ES-I3 (cell line): ENCODE measurements around the gene ANKRD40CL.

ENCODE experiments used
- H3K36me3 ChIP-seq: 2 replicates; pipeline ENCODE4 v1.6.1; 2013; ENCODE audit warnings: mild to moderate bottlenecking, low read length, control low read depth, moderate library complexity; ENCODE audit not compliant: insufficient read depth
- H3K4me1 ChIP-seq: 2 replicates; pipeline ENCODE4 v1.6.1; 2013; ENCODE audit warnings: mild to moderate bottlenecking, control low read depth, low read length; ENCODE audit not compliant: insufficient read depth
- H3K9ac ChIP-seq: 2 replicates; pipeline ENCODE4 v1.6.1; 2013; ENCODE audit warnings: low read depth, mild to moderate bottlenecking, low read length, moderate library complexity
- H3K9me3 ChIP-seq: 2 replicates; pipeline ENCODE4 v1.6.1; 2013; ENCODE audit warnings: mild to moderate bottlenecking, low read length, moderate library complexity; ENCODE audit not compliant: control insufficient read depth, insufficient read depth

The ANKRD40CL gene

DNA sequence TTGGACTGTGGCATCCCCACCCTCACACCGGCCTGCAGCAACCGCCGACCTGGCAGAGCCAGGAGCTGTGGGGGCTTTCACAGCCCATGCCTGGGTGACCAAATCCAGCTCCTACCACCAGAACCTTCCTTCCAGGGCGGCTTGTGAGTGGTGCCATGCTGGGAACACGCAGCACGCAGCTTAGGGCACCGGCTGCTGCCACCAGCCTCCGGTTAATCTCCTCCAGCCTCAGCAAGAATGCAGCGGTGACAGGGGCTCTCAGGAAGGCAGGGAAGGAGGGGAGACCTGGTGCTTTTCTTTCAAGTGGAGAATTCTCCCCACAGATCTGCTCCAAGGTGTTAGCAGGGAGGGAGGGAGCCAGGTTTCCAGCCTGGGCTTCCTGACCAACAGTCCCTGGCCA lies 32.3 kb upstream of the ANKRD40CL start:
- no peaks in the 10 kb centered on the region for H3K9me3 ChIP-seq
- H3K4me1 ChIP-seq, result peaks cover 8% of the 10 kb centered on the region; the same call in 1 of the 2 replicates
- H3K36me3 ChIP-seq, result no peaks in the 10 kb centered on the region
- no peak overlapping the region for H3K9ac ChIP-seq

DNA sequence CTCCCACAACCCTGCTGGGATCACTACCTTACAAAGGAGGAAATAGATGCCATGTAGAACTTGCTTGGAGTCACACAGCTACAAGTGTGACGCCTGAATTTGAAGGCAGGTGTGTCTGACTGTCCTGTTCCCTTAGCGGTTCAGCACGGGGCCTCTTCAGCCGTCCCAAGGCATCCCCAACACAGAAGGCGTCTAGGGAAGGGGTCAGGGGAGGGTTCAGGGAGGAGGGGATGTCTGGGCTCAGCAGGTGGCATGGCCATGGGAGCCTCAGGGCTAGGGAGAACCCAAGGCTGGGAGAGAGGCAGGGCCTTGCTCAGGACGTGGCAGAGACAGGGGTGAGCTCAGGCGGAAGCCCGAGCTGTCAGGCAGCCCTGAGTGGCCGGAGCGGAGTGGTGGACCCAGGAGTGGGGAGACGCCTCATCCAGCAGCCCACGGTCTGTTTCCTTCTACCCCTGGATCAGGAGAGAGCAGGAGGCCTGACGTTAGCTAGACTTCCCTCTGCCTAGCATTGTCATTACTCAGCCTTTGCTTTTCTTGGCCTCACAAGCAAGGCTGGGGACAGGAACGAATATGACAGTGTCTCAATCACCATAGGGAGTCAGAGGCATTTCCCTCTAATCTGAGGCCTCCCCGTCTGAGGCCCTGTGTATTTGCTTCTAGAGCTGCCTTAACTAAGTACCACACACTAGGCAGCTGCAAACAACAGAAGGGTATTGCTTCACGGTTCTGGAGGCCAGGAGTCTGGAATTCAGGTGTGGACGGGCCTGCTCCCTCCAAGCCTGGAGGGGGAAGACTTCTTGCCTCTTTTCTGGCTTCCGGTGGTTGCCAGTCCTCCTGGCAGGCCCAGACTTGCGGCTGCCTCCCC lies 31.3 kb upstream of the ANKRD40CL start:
- no peaks in the 10 kb centered on the region for H3K36me3 ChIP-seq

DNA sequence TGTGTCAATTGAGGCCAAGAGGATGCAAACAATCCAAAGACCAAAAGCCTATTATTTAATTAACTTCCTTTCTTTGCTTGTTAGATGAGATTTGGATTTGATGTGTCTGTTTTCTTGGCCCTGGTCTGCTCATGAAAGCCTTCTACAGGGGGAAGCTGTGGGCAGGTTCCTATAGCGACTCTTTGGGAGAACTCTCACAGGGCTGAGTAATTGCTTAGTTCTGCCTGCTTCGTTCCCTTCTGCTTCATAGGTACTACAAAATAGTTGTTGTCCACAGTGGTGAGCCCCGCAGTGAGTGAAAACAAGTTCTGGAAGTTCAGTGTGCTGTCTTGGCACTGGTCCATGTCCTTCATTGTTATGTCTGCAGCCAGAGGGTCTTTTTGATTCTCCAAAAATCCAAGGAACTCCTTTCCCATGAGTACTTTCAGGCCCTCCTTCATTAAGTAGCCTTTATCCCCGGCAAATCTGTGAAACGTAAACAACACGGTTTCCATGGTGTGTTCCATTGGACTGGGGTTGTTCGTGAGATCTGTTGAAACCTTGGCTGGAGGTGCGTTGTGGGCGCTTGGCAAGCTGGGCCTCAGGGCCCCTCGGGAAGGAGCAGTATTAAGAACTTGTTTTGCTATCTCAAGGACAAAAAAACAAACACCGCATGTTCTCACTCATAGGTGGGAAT lies 30.0 kb upstream of the ANKRD40CL start:
- H3K9me3 ChIP-seq, result no peaks in the 10 kb centered on the region
- no peak overlapping the region for H3K9ac ChIP-seq
- H3K36me3 ChIP-seq, result no peaks in the 10 kb centered on the region
- peaks cover 8% of the 10 kb centered on the region; the same call in 1 of the 2 replicates for H3K4me1 ChIP-seq

More for the DNA sequence above, 31.3 kb upstream of the ANKRD40CL start:
- H3K4me1 ChIP-seq, result peaks cover 8% of the 10 kb centered on the region; the same call in 1 of the 2 replicates
- H3K9me3 ChIP-seq, result no peaks in the 10 kb centered on the region
- H3K9ac ChIP-seq, result no peak overlapping the region

DNA sequence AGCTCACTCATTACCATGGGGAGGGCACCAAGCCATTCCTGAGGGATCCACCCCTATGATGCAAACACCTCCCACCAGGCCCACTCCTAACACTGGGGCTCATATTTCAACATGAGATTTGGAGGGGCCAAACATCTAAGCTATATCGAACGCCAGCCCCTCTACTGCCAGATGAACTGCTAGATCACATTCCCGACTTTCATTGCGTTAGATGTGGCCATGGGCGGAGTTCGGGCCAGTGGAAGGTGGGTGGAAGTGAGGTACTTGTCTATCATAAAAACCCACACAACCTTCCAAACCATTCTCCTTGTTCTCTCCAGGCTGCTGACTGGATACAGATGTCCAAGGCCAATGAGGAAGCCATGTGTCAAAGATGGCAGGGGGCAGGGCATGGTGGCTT lies 27.0 kb upstream of the ANKRD40CL start:
- no peak overlapping the region for H3K9ac ChIP-seq
- no peaks in the 10 kb centered on the region for H3K36me3 ChIP-seq
- no peaks in the 10 kb centered on the region for H3K9me3 ChIP-seq
- peaks cover 15% of the 10 kb centered on the region for H3K4me1 ChIP-seq

DNA sequence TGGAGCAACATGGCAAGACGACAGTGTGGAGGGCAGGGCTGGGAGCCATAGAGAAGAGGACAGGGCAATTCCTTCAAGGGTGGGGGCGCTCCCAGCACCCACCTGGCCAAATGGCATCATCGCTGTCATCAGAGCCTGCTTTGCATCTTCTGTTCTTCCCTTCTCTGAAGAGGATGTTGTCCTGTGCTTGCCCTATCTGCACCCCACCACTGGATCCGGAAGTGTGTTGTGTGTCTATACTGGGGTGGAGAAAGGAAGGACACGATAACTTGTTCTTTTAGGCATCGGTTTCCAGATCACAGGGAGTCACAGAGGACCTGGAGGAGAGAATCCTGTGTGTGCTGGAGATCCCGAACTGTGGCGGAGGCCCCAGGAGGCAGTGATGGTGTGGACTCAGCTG lies 25.7 kb upstream of the ANKRD40CL start:
- no peaks in the 10 kb centered on the region for H3K9me3 ChIP-seq
- H3K4me1 ChIP-seq, result peaks cover 8% of the 10 kb centered on the region
- H3K36me3 ChIP-seq, result no peaks in the 10 kb centered on the region
- H3K9ac ChIP-seq, result no peak overlapping the region

DNA sequence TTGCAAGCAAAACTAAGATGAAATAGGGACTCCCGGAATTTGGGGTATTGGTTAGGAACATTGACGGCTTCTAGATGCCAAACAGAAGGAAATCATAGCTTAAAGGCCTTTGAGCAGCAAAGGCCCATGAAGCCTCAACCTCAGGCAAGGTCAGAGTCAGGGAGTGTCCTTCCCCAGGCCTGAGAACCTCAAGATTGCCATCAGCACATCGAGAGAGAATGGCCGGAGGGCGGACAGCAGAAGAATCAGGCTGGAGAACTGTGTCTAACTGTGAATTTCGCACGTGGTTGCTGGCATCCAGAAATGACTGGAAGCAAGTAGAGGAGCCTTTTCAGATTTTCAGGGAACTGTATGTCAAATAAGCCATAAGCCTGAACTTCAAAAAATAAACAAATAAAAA lies 24.8 kb upstream of the ANKRD40CL start:
- no peak overlapping the region for H3K9ac ChIP-seq
- no peaks in the 10 kb centered on the region for H3K36me3 ChIP-seq
- no peaks in the 10 kb centered on the region for H3K9me3 ChIP-seq
- H3K4me1 ChIP-seq, result peaks cover 8% of the 10 kb centered on the region

DNA sequence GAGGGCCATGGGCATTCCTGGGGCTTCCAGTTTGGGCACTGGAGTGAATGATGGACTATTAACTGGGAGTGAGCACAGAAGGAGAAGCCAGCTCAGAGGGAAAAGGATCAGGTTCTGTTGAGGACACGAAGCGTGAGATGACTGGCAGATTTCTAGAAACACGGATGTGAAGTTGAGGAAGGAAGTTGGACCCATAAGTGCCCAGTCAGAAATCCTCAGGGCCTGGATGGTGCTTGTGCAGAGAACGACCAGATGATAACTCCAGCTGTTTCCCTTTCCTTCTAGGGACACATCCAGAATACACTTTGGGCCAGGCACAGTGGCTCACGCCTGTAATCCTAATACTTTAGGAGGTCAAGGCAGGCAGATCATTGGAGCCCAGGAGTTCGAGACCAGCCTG lies 23.3 kb upstream of the ANKRD40CL start:
- H3K9me3 ChIP-seq, result no peaks in the 10 kb centered on the region
- H3K4me1 ChIP-seq, result peaks cover 8% of the 10 kb centered on the region
- H3K9ac ChIP-seq, result no peak overlapping the region
- no peaks in the 10 kb centered on the region for H3K36me3 ChIP-seq

DNA sequence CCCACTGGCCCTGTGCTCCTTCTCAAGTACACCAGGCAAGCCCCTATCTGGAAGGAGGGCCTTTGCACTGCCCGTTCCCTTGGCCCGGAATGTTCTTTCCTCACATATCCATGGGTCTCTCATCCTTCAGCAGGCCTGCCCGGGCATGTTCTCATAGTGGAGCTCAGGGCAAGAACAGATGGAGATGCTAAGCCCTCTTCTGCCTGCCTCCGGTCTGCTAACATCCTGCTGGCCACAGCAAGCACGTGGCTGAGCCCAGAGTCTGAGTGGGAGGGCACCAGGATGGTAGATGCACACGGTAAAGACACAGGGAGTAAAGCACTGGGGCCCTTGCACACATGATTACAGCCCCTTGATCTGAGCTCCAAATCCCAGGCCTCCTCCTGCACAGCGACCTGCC lies 19.8 kb upstream of the ANKRD40CL start:
- H3K36me3 ChIP-seq, result no peaks in the 10 kb centered on the region
- no peak overlapping the region for H3K9ac ChIP-seq
- H3K4me1 ChIP-seq, result peaks cover 8% of the 10 kb centered on the region
- H3K9me3 ChIP-seq, result no peaks in the 10 kb centered on the region

DNA sequence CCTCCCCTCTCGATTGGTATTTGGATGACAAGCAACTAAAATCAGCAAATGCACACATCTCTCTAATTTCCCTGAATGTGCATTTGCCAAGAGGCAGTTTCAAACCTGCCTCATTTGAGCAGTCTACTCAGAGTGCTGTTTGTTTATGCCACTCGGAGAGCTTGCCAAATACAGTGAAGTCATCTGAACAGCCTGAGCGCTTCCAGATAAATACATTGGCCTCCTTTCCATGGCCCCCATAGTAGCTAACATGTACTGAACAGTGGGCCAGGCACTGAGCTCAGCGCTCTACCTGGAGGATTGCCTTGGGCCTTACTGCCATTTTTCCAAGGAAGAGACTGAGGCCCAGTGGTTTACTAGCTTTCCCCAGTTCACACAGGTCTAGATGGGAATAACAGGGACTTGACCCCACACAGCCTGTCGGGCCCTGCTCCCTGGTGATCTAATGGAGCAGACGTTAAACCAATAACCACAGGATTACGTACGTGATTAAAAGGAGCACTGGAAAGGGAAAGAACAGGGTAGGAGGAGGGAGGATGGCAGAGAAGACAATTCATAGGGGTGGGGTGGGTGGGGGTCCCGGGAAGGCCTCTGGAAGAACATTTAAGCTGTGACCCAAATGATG lies 18.7 kb upstream of the ANKRD40CL start:
- Histone ChIP-seq H3K9ac (no peak overlapping the region), H3K9me3 (no peaks in the 10 kb centered on the region), H3K4me1 (peaks cover 8% of the 10 kb centered on the region), H3K36me3 (no peaks in the 10 kb centered on the region)

DNA sequence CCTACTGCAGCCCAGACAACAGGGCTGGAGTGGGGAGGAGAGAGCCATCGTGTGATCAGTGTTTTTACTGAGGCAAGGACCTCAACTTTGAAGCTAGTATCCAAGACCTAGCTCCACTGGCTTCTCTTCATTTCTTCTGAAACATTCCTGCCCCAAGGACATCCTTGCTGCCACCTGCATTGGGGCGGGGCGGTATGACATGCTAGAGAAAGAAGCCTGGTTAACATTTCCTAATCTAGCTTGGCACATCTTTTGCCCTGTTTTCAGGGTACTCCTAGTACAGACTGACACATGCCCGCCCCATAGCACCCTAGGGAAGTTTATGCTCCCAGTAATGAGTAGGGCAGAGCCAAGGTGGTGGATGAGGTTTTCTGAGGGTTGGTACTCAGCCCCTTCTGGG lies 17.8 kb upstream of the ANKRD40CL start:
- Histone ChIP-seq H3K9me3 (no peaks in the 10 kb centered on the region), H3K4me1 (peaks cover 3% of the 10 kb centered on the region), H3K36me3 (no peaks in the 10 kb centered on the region), H3K9ac (no peak overlapping the region)

DNA sequence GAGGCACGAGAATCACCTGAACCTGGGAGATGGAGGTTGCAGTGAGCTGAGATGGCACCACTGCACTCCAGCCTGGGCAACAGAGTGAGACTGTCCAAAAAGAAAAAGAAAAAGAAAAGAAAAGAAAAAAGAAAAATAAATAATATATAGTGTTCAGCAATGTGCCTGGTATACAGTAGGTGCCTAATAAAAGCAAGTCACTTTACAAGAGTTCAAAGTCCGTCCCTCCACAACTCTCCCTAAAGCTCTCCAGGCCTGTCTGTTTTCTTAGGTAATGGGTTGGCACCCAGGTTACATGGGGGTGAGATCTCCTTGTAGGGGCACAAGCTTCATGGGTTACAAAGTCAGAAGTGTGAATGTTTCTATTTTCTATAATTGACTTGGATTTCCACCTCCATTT lies 16.6 kb upstream of the ANKRD40CL start:
- Histone ChIP-seq H3K36me3 (no peaks in the 10 kb centered on the region), H3K9me3 (no peaks in the 10 kb centered on the region), H3K9ac (no peak overlapping the region), H3K4me1 (no peaks in the 10 kb centered on the region)

DNA sequence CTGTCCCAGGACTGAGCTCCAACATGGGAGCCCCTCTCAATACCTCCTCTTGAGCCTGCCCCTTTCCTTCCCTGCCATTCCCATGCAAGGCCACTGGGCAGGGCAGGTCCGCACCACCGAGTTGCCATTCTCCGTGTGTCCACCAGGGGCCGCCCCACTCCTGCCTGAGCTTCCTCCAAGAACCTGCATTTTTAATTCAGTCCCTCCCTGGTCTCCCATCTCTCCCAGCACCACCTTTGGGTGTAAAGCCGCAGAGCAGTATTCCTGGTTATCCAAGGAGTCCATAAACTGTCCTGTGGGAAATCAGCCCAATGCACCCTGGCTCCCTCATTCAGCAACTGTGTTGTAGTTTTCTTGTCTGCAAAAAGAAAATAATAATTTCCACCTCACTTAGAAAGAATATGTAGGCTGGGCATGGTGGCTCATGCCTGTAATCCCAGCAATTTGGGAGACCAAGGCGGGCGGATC lies 15.9 kb upstream of the ANKRD40CL start:
- no peaks in the 10 kb centered on the region for H3K4me1 ChIP-seq
- no peaks in the 10 kb centered on the region for H3K9me3 ChIP-seq
- H3K9ac ChIP-seq, result no peak overlapping the region
- H3K36me3 ChIP-seq, result no peaks in the 10 kb centered on the region

DNA sequence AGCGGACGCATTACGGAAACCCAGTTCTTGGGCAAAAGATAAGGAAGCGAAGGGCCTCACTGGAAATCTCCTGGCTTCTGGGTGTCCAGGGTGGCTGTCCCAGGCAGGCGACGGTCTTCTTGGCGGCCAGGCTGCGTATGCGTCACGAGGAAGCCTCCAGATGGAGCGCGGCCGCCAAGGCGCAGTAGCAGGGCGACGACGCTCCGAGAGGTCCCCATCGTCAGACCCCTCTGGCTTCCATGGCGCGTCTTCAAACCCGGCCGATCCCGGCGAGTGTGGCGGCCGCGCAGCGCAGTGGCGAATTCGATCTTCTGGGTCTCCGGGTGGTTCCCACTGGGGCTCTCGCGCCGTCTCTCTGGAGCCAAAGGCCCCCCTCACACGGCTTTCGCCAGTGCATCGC lies 13.8 kb upstream of the ANKRD40CL start:
- no peaks in the 10 kb centered on the region for H3K36me3 ChIP-seq
- H3K4me1 ChIP-seq, result no peaks in the 10 kb centered on the region
- no peaks in the 10 kb centered on the region for H3K9me3 ChIP-seq
- no peak overlapping the region for H3K9ac ChIP-seq

DNA sequence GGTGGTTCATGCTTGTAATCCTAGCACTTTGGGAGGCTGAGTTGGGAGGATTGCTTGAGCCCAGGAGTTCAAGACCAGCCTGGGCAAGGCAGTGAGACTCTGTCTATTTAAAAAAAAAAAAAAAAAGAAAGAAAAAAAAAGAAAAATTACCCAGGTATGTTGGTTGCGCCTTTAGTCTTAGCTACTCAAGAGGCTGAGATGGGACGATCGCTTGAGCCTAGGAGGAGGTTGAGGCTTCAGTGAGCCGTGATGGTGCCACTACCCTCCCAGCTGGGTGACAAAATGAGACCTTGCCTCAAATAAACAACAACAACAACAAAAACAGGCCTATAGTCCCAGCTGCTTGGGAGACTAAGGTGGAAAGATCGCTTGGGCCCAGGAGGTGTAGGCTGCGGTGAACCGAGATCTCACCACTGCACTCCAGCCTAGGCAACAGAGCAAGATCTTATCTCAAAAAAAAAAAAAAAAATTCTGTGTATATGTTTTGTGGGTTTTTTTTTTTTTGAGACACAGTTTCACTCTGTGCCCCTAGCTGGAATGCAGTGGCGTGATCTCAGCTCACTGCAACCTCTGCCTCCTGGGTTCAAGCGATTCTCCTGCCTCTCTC lies 12.5 kb upstream of the ANKRD40CL start:
- no peaks in the 10 kb centered on the region for H3K4me1 ChIP-seq
- H3K36me3 ChIP-seq, result no peaks in the 10 kb centered on the region
- H3K9me3 ChIP-seq, result no peaks in the 10 kb centered on the region
- no peak overlapping the region for H3K9ac ChIP-seq
